HUES6 (cell line): ENCODE measurements around the gene LRIT2.

Source experiments
- H3K27ac ChIP-seq: 2 replicates; pipeline ENCODE4 v1.7.0; 2013; ENCODE audit warnings: low read depth, mild to moderate bottlenecking, low read length, inconsistent platforms
- H3K27me3 ChIP-seq: 2 replicates; pipeline ENCODE4 v1.6.1; 2013; ENCODE audit warnings: low read length; ENCODE audit not compliant: control insufficient read depth, insufficient read depth
- H3K36me3 ChIP-seq: 2 replicates; pipeline ENCODE4 v1.6.1; 2013; ENCODE audit warnings: low read length; ENCODE audit not compliant: control insufficient read depth, insufficient read depth
- H3K4me1 ChIP-seq: 2 replicates; pipeline ENCODE4 v1.6.1; 2013; ENCODE audit warnings: low read length; ENCODE audit not compliant: control insufficient read depth, insufficient read depth
- H3K4me3 ChIP-seq: 2 replicates; pipeline ENCODE4 v1.5.1; 2013; ENCODE audit warnings: low read depth, low read length
- H3K9ac ChIP-seq: one replicate; pipeline ENCODE4 v1.6.1; 2013; ENCODE audit warnings: mild to moderate bottlenecking, low read length
- H3K9me3 ChIP-seq: 2 replicates; pipeline ENCODE4 v1.6.1; 2013; ENCODE audit warnings: low read depth, low read length; ENCODE audit not compliant: control insufficient read depth, insufficient read depth

Gene LRIT2

DNA sequence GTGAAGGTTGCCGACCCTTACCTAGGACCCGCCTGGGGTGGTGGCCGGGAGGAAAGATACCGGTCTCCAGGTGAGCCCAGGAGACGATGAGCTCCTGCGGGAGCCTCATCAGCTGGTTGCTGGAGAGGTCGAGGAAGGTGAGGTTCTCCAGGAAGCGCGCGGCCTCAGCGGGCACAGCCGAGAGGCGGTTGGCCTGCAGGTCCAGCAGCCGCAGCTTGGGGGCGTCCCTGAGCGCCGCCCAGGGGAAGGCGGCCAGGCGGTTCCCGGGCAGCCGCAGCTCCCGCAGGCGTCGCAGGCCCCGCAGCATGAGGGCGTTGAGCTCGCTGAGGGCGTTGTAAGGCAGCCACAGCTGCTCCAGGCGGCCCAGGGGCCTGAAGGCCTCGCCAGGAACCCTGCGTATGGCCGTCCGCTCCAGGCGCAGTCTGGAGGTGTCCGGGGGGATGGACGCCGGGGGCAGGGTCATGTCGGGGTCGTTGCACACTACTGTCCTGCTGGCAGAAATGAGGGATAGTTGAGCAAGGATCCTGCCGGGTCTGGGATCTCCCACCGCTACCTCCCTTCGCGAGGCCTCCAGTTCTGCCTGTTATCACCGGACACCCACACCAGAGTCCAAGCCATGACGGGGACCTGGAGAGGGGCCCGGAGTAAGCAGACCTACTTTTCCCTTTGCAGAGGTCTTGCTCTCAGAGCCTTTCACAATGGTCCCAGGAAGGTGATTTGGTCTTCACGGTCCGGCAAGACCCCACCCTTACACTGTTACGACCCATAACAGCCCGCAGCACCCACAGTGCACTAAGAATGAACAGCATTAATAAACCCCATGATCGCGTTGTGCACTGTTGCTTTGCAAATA is 12.1 kb upstream of the LRIT2 start:
- H3K36me3 ChIP-seq, result no peaks in the 10 kb centered on the region
- H3K27ac ChIP-seq, result no peak overlapping the region
- no peak overlapping the region for H3K4me3 ChIP-seq
- H3K9me3 ChIP-seq, result no peaks in the 10 kb centered on the region
- H3K27me3 ChIP-seq, result peaks cover 22% of the 10 kb centered on the region
- H3K9ac ChIP-seq, result no peak overlapping the region
- H3K4me1 ChIP-seq, result no peaks in the 10 kb centered on the region

DNA sequence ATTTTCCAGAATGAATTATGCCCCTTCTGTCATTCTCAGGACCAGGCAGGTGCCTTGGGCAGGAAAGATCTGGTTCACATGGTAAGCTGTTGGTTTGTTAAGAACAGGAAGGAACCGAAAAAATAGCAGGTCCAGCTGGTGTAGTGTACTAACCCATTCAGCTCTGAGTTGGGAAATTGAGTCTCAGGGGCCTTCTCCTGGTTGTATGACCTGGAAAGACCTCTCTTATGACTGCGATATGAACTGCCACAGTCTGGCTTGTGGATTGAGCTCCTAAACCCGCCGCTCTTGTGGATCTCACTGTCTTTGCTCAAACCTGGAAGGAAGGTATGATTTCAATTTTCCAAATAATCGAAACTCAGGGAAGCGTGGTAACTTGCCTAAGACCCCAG is 11.5 kb upstream of the LRIT2 start:
- H3K9ac ChIP-seq, result no peak overlapping the region
- no peaks in the 10 kb centered on the region for H3K9me3 ChIP-seq
- H3K27me3 ChIP-seq, result peaks cover 22% of the 10 kb centered on the region
- no peaks in the 10 kb centered on the region for H3K4me1 ChIP-seq
- H3K27ac ChIP-seq, result no peak overlapping the region
- H3K36me3 ChIP-seq, result no peaks in the 10 kb centered on the region
- H3K4me3 ChIP-seq, result no peak overlapping the region

DNA sequence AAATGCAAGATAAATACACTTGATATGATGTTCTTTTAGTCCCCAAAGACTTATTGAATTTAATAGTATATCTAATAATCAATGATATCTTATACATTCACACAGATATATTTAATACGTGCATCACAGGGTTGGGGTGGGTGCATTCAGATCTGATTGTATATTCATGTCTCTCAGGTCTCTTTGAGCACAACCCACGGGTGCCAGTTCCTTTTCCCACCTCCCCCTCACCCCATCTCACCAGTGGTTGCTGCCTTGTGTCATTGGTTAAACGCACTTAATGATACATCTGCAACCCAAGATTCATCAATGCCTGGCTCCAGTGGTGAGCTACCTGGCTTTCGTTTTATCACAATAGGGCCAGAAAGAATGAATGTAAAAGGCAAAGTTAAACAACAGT is 9.8 kb upstream of the LRIT2 start:
- Histone ChIP-seq H3K27me3 (peaks cover 22% of the 10 kb centered on the region), H3K9me3 (no peaks in the 10 kb centered on the region), H3K4me3 (no peak overlapping the region), H3K9ac (no peak overlapping the region), H3K36me3 (no peaks in the 10 kb centered on the region), H3K27ac (no peak overlapping the region), H3K4me1 (no peaks in the 10 kb centered on the region)

DNA sequence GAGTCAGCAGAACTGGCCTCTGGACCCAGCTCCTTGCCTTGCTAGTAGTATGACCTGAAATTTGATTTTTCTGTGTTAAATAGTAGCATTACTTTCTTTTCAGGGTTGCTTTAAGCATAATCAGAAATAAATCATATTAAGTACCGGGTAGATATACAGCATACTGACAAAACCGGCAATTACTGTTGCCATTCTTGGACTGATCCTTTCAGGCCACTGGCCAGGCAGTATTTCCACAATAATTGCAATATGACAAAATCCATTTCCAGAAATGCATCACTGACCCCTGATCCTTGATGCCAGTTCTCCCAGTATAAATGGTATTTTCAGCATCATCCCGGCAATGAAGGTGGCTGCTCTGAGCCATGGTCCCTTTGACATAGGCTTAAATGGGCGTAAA is 9.1 kb upstream of the LRIT2 start:
- H3K27me3 ChIP-seq, result peaks cover 18% of the 10 kb centered on the region
- no peaks in the 10 kb centered on the region for H3K9me3 ChIP-seq
- no peak overlapping the region for H3K27ac ChIP-seq

DNA sequence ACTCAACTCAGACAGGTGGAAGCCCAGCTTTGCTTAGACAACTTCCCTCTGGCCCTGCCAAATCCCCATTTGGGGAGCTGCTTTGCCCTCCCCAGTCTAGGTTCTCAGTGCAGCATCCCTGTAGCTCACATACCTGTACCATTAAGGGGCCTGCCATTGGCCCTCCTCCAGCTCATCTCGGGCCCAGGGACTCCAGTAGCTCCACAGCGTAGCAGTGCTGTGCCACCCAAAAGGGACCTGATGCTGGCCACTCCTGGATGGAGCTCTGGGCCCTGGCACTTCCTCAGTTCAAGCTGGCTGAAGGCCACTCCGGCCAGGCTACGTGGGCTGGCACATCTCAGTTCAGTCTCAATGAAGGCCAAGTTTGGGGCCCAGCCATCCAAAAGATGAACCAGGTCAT is 8.6 kb upstream of the LRIT2 start:
- Histone ChIP-seq H3K4me3 (no peak overlapping the region), H3K27me3 (peaks cover 13% of the 10 kb centered on the region), H3K4me1 (no peaks in the 10 kb centered on the region), H3K9me3 (no peaks in the 10 kb centered on the region), H3K27ac (no peak overlapping the region), H3K9ac (no peak overlapping the region), H3K36me3 (no peaks in the 10 kb centered on the region)

More for the DNA sequence above, 9.1 kb upstream of the LRIT2 start:
- Histone ChIP-seq H3K4me1 (no peaks in the 10 kb centered on the region), H3K36me3 (no peaks in the 10 kb centered on the region), H3K9ac (no peak overlapping the region), H3K4me3 (no peak overlapping the region)

DNA sequence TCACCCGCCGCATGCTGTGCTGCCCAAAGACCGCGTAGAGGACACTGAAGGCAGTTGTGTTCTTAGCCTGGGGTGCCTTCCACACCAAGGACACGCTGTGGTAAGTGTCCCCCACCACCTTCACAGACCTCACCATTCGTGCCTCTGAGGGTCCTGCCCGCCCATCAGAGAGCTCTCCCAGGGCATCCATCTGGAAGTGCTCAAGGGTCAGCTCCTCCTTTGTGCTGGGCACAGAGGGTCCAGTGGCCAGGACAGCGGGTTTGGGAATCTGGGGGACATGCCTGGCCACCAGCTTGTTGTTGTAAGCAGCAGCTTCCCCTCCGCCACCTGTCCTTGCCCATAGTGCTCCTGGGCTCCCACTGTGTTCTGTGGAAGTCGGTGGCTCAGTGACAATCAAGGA is 7.0 kb upstream of the LRIT2 start:
- Histone ChIP-seq H3K4me1 (no peaks in the 10 kb centered on the region), H3K27me3 (peaks cover 5% of the 10 kb centered on the region; the same call in 1 of the 2 replicates), H3K9me3 (no peaks in the 10 kb centered on the region), H3K4me3 (no peak overlapping the region), H3K36me3 (no peaks in the 10 kb centered on the region), H3K27ac (no peak overlapping the region), H3K9ac (no peak overlapping the region)

DNA sequence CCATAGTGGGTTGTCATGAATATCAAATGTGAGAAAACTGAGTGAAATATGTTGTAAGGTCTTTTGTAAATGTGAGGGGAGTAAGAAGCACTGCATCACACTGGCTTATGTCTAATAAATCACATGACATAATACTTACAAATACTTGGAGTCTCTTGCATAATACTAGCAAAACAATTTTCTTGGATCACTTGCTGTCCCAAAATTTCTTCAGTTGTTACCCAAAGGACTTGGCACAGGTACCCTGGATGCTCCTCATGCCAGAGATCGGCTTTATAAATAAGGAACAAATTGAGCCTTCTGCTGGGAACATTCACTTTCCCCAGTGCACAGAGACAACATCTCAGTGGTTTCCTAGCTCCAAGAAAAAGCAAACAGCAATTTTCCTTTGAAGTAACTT is 5.0 kb upstream of the LRIT2 start:
- no peaks in the 10 kb centered on the region for H3K36me3 ChIP-seq
- H3K4me1 ChIP-seq, result no peaks in the 10 kb centered on the region
- no peak overlapping the region for H3K9ac ChIP-seq
- no peak overlapping the region for H3K4me3 ChIP-seq
- no peaks in the 10 kb centered on the region for H3K9me3 ChIP-seq
- H3K27me3 ChIP-seq, result peaks cover 3% of the 10 kb centered on the region; the same call in 1 of the 2 replicates
- no peak overlapping the region for H3K27ac ChIP-seq

DNA sequence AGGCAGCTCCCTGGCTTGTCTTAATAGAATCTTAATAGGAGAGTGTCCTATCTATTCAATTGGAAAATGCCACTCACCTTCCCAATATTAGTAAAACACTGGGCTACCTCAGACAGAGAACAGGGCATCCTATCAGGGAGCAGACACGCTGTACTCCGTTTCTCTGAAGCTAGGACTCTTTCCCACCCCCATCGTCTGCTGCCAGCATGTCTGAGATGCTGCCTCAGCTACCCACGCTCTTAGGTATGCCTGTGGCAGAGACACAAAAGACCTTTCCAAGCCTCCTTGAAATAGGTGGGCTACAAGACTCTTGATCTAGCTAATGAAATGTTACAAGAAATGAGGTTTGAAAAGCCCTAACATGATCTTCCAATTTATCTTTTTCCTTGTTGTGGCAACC is 2.5 kb upstream of the LRIT2 start:
- Histone ChIP-seq H3K27ac (no peak overlapping the region), H3K4me3 (no peak overlapping the region), H3K27me3 (peaks cover 3% of the 10 kb centered on the region; the same call in 1 of the 2 replicates), H3K9me3 (no peaks in the 10 kb centered on the region), H3K4me1 (no peaks in the 10 kb centered on the region), H3K9ac (no peak overlapping the region), H3K36me3 (no peaks in the 10 kb centered on the region)

DNA sequence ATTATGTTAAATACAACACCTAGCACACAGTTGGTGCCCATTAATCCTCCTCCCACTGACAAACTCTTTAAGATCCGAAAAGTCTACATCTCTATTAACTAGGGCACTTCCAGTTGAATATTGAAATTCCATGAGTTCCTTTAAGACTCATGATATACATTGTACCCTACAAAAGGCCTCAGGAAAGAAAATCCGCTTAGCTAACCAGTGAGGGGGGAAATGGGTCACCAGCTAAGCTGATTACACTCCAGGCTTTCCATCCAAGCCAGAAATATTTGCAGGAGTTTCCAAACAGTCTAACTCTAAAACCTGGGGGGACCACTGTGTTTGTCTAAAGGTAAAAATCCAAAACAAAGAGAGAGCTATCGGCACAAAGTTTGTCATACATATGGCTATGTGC is 1.3 kb upstream of the LRIT2 start:
- Histone ChIP-seq H3K4me1 (no peaks in the 10 kb centered on the region), H3K27ac (no peak overlapping the region), H3K9ac (no peak overlapping the region), H3K27me3 (peaks cover 3% of the 10 kb centered on the region; the same call in 1 of the 2 replicates), H3K36me3 (no peaks in the 10 kb centered on the region), H3K4me3 (no peak overlapping the region), H3K9me3 (no peaks in the 10 kb centered on the region)

DNA sequence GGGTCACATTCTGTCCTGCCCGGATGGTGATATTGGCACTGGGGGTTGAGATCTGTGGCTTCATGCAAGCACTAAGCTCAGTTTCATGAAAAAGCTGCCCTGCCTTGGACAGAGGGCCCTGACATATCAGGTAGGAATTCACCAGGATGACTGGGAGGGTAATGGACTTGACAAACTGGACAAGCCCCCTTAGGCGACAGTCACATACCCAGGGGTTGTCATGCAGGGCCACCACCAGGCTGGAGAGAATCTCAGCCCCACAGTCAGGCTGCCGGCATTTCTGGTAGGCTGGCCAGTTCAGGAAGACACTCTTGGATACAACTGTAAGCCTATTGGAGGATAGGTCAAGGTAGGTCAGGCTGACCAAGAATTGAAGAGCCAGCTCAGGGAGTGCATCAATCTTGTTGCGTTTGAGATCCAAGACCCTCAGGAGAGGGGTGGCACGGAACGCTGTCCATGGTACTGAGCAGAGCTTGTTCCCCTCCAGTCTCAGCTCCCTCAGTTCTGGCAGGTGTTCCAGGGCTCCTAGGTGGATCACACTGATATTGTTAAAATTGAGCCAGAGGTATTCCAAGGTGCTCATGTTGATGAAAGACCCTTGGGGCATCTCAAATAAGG is 824 bp downstream of the LRIT2 start:
- H3K27ac ChIP-seq, result no peak overlapping the region
- no peaks in the 10 kb centered on the region for H3K36me3 ChIP-seq
- no peaks in the 10 kb centered on the region for H3K9me3 ChIP-seq
- H3K27me3 ChIP-seq, result peaks cover 3% of the 10 kb centered on the region; the same call in 1 of the 2 replicates
- no peaks in the 10 kb centered on the region for H3K4me1 ChIP-seq
- no peak overlapping the region for H3K9ac ChIP-seq
- no peak overlapping the region for H3K4me3 ChIP-seq

DNA sequence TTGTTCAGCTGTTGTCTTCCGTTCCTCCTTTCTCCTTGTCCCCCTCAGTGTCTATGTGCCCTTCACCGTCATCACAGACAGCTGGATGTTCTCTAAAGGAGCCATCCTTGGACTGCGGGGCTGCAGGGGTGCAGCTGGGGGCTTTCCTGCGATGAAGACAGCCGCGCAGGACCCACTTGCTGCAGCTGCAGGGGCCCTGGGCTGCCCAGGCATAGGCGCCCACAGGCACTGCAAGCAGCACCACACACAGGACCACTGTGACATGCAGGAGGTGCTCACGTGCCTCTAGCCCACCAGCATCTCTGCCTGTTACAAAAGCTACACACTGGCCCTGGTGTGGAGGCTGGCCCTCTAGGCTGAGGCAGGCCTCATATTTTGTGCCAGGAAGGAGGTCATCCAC is 3.4 kb downstream of the LRIT2 start:
- Histone ChIP-seq H3K36me3 (no peaks in the 10 kb centered on the region), H3K9me3 (no peaks in the 10 kb centered on the region), H3K4me1 (no peaks in the 10 kb centered on the region), H3K9ac (no peak overlapping the region), H3K27me3 (no peaks in the 10 kb centered on the region; the same call in 1 of the 2 replicates), H3K4me3 (no peak overlapping the region), H3K27ac (no peak overlapping the region)
